ENCODE data around the gene ORAI3.

The ORAI3 gene

DNA sequence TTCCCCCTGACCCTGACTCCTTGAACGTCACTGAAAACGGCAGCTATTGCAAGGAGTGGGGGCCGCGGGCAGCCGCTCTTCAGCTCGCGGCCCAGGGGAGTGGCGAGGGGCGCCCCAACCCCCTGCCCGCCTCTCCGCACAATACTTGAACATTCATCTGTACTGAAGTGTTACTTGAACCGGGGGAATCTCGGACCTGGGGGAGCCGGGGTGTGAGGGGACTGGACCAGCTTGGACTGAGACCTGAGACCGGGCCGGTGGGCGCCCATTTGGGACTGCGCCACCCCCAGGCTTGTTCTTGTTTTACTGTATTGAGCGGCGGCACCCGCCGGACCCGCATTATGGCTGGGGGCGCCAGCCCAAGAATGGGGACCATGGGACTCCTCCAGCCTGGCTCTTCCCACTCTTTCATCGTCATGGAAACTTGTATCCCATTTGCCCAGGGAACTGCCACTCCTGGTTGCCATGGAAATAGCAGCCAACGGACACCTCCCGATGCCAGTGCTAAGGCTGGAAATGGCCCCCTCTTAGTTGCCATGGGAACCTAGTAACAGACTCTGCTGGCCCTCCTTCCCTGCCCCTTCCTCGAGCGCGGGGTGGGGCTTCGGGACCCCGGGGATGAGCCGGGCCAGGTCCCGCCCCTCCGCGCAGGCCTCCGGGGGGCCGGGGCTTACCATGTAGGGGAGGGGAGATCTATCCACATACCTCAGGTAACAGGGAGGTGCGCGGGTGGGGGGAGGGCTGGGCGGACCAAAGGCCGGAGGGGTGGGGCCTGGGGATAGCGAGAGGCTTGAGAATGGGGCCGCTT, 805 bp upstream of the ORAI3 start:
- DNase-seq: peak; percentile 88 to 94

DNA sequence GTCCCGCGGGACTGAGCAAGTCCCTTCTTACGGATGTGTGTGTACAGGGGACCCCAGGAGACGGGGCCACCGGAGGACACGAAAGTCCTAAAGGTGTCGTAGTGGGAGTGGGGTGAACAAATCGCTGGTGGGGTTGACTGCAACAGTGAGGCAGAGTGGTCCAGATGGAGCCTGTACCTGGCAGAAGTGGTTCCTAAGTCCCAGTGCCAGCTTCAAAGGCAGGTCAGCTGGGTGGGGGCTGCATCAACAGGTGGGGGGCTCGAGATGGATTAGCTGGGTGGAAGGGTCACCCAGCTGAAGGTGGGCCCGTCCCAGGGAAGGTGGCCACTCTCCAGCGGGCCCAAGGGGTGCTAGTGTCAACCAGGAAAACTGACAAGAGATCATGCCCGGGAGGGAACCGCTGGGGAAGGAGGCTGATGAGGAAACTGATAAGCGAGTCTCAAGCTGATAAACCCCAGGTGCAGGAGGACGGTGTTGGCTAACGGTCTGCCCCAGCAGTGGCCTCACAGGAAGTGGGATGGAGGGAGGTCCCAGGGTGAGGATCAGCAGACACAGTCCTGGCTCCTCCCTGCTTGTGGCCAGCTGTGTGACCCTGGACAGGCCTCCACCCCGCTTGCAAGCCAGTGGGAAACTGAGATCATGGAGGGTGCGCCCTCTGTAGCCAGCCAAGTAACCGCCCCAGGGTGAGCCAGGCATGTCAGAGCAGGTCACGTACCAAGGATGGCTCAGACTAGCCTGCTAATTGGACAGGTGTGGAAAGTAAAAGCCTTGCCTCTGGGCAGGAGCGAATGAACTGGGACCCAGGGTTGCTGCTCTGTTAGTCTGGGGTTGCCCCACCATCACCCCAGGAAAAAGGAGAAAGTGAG, 1.0 kb downstream of the ORAI3 start:
- DNase-seq: no peak

DNA sequence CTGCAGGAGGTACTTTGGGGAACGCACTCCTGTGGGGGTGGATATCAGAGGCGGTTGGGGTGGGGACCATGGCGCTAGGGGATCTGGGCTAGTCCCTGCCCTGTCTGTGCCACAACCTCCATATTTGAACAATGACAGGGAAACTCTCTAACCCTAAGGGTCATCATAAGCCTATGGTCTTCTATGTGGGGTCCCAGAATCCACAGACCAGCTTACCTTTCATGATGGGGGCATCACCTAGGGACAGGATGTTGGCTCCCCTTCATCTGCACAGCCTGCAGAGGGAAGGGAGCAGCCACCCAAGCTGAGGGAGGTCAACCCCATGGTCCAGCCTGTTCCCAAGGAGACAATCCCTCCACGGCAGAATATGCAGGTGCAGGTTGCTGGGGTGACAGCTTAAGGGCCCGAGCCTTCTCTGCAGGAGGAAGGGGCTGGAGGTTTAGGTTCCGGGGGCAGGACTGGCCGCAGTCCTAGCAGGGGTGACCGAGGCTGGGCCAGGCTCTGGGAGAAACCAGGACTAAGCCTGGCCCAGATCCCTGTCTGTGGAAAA, 1.7 kb downstream of the ORAI3 start:
- no peak for DNase-seq

DNA sequence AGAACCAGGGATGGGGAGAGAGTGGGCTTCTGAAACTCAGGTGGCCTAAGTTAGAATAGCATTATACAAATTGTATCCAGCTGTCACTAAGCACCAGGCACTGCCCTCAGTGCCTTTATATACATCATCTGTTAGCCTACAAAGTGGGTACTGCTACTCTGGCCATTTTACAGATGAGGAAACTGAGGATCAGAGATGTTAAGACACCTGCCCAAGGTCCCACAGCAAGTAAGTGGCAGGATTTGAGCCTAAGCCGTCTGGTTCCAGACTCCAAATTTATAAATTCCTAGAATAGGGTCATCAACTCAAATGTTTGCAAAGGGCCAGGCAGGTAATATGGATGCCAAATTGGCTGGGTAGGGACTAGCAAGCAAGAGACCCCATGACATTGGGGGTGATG, 2.3 kb downstream of the ORAI3 start:
- DNase-seq: no peak

DNA sequence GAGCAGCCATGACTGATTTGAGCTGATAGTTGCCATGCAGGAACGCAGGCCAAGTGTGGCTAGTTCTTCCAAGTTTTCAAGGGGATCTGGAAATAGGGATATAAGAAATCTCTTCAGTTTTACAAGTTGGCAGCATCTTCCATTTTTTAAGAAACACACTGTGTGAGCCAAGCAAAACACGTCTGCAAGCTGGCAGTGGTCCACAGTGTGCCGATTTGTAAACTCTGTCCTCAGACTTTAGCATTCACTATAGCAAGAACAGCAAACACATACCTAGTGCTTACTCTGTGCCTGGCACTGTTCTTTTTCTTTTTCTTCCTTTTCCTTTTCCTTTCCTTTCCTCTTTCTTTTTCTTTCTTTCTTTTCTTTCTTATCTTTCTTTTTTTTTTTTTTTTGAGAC, 2.9 kb downstream of the ORAI3 start:
- DNase-seq: no peak

DNA sequence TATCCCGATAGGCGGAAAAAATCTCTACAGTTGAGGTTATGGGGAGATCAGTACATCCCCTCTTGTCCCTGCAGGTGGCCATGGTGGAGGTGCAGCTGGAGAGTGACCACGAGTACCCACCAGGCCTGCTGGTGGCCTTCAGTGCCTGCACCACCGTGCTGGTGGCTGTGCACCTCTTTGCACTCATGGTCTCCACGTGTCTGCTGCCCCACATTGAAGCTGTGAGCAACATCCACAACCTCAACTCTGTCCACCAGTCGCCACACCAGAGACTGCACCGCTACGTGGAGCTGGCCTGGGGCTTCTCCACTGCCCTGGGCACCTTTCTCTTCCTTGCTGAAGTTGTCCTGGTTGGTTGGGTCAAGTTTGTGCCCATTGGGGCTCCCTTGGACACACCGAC, 4.2 kb downstream of the ORAI3 start:
- DNase-seq: no peak

DNA sequence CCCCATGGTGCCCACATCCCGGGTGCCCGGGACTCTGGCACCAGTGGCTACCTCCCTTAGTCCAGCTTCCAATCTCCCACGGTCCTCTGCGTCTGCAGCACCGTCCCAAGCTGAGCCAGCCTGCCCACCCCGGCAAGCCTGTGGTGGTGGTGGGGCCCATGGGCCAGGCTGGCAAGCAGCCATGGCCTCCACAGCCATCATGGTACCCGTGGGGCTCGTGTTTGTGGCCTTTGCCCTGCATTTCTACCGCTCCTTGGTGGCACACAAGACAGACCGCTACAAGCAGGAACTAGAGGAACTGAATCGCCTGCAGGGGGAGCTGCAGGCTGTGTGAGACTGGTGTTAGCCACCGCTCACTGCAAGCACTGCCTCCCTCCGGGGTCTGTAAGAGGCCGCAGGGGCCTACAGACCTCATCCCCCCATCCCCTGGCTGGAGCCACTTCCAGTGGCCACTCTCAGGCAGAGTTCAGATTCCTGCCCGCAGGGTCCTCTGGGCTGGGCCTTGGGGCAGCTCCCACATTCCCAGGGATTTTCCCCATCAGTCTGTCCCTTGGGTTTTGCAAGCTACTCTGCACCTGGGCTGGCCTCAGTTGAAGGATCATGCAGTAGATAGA, 4.8 kb downstream of the ORAI3 start:
- DNase-seq: peak; percentile 81 to 85

DNA sequence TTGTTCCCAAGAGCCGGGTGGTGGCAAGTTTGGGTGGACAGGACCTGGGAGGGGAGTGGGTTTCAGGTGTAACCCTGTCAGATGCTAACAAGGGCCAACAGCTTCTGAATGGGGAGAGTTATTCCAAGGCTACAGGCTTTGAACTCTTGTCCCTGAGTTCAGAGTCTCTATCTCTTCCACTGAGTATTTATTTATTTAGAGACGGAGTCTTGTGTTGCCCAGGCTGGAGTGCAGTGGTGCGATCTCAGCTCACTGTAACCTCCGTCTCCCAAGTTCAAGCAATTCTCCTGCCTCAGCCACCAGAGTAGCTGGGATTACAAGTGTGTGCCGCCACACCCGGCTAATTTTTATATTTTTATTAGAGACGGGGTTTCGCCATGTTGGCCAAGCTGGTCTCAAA, 6.1 kb downstream of the ORAI3 start:
- DNase-seq: no peak

DNA sequence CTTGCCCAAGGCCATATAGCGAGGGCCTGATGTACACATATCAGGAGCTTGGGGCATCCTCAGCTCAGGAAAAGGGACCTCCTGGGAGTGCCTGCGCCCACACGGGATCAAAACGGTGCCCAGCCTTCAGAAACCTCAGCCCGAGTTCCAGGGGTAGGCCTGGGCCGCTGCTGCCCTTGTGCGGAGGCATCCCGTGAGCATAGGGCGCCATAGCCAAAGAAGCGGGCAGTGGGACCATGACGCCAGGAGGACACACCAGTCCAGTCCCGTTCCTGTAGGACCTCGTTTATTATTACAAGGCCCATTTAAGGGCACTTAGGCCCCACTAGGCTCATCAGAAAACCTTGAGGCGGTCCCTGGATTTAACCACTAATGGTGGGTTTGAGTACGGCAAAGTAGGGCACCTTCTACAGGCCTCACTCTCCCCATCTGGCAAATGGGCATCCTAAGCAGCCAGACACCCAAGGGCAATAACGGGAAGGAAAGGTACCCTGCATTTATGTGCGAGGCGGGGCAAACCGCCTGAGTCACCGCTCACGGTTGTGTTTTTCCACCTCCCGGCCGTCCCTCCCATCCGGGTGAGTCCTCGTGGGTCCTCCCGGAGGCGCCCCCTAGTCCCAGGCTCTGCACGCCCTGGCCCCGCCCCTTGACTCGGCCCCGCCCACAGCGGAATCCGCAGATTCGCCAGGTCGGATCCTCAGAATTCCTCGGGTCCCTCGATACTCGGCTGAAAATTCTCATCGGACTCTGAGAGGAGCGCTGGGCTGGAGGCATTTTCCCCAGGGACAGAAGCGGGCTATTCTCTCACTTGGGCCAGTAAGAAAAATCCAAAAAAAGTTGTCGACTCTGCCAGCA, 8.0 kb downstream of the ORAI3 start:
- peak; percentile 75 to 80 for DNase-seq

DNA sequence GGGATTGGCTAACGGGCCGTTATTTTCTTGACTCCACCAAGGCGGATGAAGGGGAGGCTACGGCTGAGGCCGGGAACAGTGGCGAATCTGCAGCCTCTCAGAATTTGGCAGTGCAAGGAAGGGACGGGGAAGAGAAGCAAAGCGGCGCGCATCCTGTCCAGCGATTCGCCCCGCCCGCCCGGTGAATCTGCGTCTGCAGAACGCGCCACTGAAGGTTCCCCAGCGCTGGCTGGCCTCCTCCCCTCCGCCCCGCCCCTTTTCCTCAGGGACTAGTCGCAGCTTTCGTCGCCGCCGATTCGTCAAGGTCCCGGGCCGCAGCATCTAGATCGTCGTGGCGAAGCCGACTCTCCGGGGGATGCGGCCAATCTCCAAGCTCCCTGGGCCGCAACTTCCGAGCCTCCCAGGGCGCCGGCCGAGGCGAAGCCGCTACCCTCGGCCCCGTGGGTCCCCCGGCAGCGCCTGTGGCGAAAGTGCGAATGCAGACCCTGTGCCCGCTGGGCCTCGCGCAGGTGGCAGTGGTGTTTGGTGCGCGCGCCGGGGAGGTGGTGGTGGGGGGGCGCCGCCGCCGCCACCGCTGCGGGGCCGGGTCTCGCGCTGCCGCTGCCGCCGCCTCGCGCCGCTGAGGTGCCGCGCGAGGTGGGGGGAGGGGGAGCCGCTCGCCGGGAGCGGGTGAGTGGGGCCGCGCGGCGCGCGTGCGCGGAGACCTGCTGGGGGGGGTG, 8.7 kb downstream of the ORAI3 start, which contains the start of gene SETD1A:
Gene SETD1A, plus strand, starts transcription at position 299 of the 719 bp plus-strand sequence. CDS start 978 bp downstream, outside the sequence.
- DNase-seq: peak; percentile 93 to 96

DNA sequence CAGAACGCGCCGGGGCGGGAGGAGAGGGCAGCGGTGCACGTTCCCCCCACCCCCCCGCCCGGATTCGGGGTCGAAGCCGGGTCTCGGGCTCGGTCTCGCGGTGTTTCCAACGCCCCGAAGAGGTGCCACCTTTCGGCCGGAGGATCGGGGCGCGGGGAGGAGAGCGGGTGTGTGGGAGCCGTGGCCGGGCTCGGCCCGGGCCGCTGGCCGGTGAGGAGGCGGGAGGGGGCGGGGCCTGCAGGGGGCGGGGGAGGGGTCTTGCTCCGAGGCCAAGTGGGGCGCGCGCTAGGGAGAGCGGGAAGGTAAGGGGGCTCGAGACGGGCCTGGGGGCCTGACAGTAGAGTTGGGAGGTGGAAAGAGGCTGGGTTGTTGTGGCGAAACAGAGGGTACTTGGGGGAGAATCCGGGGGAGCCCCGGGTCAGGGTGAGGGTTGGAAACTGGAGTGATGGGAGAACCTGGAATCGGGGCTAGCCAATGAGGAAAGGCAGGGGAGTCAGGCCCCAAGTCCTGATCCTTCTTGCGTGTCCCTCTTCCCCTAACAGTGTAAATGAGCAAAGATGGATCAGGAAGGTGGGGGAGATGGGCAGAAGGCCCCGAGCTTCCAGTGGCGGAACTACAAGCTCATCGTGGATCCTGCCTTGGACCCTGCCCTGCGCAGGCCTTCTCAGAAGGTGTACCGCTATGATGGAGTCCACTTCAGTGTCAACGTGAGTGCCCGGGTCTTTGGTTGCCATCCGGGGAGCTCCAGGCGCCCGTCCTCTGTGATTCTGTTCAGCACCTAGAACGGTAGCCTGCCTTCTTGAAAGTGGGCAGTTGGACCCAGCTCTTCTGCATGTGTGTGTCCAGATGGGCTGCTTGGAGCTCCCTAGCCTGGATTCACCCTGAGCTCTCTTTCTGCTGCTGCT, 9.6 kb downstream of the ORAI3 start:
- peak; percentile 82 to 83 for DNase-seq

DNA sequence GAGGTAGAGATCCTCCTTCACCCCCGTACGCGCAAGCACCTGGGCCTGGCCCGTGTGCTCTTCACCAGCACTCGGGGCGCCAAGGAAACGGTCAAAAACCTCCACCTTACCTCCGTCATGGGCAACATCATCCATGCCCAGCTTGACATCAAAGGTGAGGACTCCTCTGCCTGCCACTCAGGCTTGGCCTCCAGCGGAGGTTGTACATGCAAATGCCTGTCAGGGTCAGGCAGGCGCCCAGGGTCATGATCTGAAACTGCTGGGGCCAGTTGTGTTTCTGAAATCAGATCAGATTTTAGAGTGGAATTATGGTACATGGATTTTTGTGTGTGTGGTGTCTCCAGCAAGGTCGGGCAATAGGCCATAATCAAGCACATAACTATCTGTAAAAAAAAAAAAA, 12.5 kb downstream of the ORAI3 start:
- DNase-seq: no peak

DNA sequence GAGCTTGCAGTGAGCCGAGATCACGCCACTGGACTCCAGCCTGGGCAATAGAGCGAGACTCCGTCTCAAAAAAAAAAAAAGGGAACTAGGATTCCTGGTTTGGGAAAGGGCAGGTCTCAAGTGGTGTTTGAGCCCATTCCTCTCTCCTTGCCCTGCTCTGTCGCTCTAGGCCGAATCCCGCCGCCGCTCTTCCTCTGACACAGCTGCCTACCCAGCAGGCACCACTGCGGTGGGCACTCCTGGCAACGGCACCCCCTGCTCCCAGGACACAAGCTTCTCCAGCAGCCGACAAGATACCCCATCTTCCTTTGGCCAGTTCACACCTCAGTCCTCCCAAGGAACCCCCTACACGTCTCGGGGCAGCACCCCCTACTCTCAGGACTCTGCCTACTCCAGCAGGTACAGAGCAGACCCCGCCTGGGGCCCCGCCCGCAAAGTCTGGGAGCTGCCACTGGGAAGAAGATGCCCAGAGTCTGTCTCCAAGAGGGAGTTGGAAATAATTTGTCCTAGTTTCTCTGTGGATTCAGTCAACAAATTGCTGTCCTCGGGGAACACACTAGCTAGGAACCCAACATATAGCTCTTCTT, 15.2 kb downstream of the ORAI3 start:
- DNase-seq: no peak

DNA sequence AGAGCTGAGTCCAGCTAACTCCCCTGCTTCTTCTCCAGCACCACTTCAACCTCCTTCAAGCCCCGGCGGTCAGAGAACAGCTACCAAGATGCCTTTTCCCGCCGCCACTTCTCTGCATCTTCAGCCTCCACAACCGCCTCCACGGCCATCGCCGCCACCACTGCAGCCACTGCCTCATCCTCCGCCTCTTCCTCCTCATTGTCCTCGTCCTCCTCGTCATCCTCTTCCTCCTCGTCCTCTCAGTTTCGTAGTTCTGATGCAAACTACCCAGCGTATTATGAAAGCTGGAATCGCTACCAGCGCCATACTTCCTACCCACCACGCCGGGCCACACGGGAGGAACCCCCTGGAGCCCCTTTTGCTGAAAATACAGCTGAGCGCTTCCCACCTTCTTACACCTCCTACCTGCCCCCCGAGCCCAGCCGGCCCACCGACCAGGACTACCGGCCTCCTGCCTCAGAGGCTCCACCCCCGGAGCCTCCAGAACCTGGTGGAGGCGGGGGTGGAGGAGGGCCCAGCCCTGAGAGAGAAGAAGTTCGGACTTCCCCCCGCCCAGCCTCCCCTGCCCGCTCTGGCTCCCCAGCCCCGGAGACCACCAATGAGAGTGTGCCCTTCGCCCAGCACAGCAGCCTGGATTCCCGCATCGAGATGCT, 15.8 kb downstream of the ORAI3 start:
- no peak for DNase-seq

DNA sequence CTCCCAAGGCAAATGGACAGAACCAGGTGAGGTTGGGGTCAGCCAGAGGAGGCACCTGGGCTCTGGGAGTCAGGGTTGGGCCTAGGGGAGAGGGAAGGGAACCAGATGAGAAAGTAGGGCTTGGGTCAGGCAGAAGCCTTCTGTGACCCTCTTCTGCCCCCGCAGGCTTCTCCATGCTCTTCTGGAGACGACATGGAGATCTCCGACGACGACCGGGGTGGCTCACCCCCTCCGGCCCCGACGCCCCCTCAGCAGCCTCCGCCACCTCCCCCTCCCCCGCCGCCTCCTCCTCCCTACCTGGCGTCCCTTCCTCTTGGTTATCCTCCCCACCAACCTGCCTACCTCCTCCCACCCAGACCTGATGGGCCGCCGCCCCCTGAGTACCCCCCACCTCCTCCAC, 16.6 kb downstream of the ORAI3 start:
- no peak for DNase-seq

DNA sequence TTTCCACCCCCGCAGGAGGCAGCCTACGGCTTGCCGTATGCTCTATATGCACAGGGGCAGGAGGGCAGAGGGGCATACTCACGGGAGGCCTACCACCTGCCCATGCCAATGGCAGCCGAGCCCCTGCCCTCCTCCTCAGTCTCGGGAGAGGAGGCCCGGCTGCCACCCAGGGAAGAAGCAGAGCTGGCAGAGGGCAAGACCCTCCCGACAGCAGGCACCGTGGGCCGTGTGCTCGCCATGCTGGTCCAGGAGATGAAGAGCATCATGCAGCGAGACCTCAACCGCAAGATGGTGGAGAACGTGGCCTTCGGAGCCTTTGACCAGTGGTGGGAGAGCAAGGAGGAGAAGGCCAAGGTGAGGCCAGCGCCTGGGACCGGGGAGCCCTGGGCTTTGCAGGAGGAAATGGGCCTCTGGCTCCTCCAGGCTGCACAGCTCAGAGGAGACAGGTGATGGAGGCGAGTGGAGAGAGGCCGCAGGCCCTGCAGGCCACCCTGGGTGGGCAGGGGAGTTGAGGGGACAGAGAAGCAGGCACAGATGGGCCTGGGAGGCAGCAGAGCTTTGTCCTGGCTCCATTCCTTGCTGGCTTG, 17.3 kb downstream of the ORAI3 start:
- no peak for DNase-seq

DNA sequence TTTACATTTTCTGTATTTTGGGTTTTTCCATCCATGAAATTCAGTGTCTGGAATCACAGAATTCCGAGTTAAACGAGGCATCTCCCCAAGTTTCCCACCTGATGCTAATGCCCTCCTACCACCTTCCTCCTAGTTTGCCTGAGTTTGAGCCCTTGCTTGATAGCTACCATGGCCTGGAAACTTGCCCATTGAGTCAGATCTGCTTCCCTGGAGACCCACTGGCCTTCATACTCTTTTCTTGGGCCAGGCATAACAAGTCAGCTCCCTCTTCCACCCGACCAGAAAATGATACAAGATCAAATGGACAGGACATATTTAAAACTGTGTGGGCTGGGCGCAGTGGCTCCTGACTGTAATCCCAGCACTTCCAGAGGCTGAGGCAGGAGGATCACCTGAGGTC, 18.9 kb downstream of the ORAI3 start:
- no peak for DNase-seq

DNA sequence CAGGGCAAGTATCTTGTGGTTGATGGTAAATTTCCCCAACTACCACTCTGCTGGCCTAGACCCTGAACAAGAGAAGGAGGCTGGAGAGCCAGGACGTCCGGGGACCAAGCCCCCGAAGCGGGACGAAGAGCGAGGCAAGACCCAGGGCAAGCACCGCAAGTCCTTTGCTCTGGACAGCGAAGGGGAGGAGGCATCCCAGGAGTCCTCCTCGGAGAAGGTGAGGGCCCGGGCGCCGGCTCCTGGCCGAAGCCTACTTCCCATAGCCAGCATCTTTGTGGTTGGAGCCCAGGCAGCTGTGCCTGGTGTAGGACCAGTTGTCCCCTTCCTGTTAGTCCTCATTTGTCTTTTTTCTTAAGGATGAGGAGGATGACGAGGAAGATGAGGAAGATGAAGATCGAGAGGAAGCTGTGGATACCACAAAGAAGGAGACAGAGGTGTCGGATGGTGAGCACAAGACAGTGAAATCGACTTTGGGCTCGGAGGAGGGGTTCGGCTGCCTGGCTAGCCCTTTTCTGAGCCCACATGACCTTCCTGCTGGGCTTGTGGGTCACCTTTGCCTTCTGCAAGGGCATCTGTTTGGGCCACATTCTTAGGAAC, 20.5 kb downstream of the ORAI3 start:
- no peak for DNase-seq

DNA sequence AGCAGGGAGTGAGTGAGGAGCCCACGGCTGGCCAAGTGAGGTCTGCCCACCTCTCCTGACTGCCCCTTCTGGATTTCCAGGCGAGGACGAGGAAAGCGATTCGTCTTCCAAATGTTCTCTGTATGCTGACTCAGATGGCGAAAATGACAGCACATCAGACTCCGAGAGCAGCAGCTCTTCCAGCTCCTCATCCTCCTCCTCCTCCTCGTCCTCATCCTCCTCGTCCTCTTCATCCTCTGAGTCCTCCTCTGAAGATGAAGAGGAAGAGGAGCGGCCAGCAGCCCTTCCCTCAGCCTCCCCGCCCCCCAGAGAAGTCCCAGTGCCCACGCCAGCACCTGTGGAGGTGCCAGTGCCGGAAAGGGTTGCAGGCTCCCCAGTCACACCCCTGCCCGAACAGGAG, 22.4 kb downstream of the ORAI3 start:
- no peak for DNase-seq

Measured in NCI-H1930 (cell line).